C4-2B (cell line): Measurements from ENCODE around the gene SLCO2A1.

Experiments
- H3K27ac ChIP-seq: fragments of 450-650 bp; 2 replicates; pipeline ENCODE4 v1.5.1; 2017
- CTCF ChIP-seq: fragments of 450-650 bp; conservative IDR thresholded peaks from 2 replicates; pipeline ENCODE4 v1.5.1; 2017; ENCODE audit warnings: mild to moderate bottlenecking
- ZFX ChIP-seq: fragments of 450-650 bp; IDR thresholded peaks from 2 replicates; pipeline ENCODE4 v1.6.1; 2017

The SLCO2A1 gene

GRCh38 chr3:133955892-133956291, 73.8 kb downstream of the SLCO2A1 start:
- TF ChIP-seq ZFX = no peak

GRCh38 chr3:133954717-133955360, 74.9 kb downstream of the SLCO2A1 start:
- no peak for TF ChIP-seq ZFX
- no peak for TF ChIP-seq CTCF
- H3K27ac ChIP-seq = no peak overlapping the region

More at GRCh38 chr3:133955892-133956291, 73.8 kb downstream of the SLCO2A1 start:
- H3K27ac ChIP-seq = no peak overlapping the region

GRCh38 chr3:133953297-133953696, 76.4 kb downstream of the SLCO2A1 start:
- no peak overlapping the region for H3K27ac ChIP-seq
- TF ChIP-seq ZFX (no peak), CTCF (no peak)

GRCh38 chr3:133949438-133949837, 80.3 kb downstream of the SLCO2A1 start:
- TF ChIP-seq CTCF = no peak
- no peak for TF ChIP-seq ZFX
- H3K27ac ChIP-seq = no peak overlapping the region

GRCh38 chr3:133948996-133949395, 80.7 kb downstream of the SLCO2A1 start:
- H3K27ac ChIP-seq = peak overlapping the region; percentile 11
- TF ChIP-seq ZFX = no peak
- TF ChIP-seq CTCF = no peak

GRCh38 chr3:133948131-133948810, 81.5 kb downstream of the SLCO2A1 start:
- TF ChIP-seq CTCF (no peak), ZFX (no peak)
- H3K27ac ChIP-seq = peak overlapping the region; percentile 11

- H3K27ac ChIP-seq = peak overlapping the region; percentile 87
- TF ChIP-seq ZFX = peak; percentile 49; the same call in 1 of the 2 replicates
- TF ChIP-seq CTCF = no peak
These were observed 84.2 kb downstream of the SLCO2A1 start for GRCh38 chr3:133945381-133946095.
